Sigmoid colon (tissue), 4 donors: ENCODE results near the gene GPR150.

Experiments
- POLR2A ChIP-seq, 2 donors: fragments of 450-650 bp; IDR thresholded peaks; one replicate each; pipeline ENCODE4 v1.6.1; 2016; ENCODE audit warnings: antibody characterized with exemption in 2 of 2, mild to moderate bottlenecking in 2 of 2, moderate library complexity in 2 of 2
- POLR2AphosphoS5 ChIP-seq, 4 donors: sonication (generic); formaldehyde crosslinking; IDR thresholded peaks; one replicate each; pipeline ENCODE4 v1.6.1; 2017; ENCODE audit warnings: antibody characterized with exemption in 4 of 4

- TF ChIP-seq POLR2A (IDR thresholded peaks at IDR 0.05) (no peak), POLR2AphosphoS5 (IDR thresholded peaks at IDR 0.05) (no peak)
Observed at GRCh38 chr5:95609711-95610110, 10.2 kb upstream of the GPR150 start.
